COLO829 (cell line): Measurements from ENCODE around the gene GSTO1.

Experiments
- DNase-seq: peaks from one replicate; pipeline ENCODE4 v3.0.0; 2012; ENCODE audit warnings: low spot score

GSTO1 gene

DNA sequence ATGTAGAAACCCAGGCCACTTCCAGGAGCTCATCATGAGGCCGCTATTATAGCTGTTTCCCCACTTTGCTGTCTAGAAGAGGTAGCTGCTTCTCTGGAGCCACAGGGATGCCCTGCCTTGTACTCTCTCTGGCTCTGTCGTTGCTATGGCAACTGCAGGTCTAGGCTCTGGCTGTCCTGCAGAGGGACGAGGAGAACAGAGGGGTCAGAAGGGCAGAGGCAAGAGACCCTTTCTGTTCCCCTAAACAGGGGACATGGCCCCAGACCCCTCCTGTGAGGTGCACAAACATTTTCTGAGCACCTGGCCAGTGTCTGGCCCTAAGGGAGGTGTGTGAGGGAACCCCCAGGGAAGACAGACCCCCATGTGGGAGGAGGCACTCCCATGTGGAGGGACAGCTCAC is 52.2 kb downstream of the GSTO1 start:
- no peak for DNase-seq

DNA sequence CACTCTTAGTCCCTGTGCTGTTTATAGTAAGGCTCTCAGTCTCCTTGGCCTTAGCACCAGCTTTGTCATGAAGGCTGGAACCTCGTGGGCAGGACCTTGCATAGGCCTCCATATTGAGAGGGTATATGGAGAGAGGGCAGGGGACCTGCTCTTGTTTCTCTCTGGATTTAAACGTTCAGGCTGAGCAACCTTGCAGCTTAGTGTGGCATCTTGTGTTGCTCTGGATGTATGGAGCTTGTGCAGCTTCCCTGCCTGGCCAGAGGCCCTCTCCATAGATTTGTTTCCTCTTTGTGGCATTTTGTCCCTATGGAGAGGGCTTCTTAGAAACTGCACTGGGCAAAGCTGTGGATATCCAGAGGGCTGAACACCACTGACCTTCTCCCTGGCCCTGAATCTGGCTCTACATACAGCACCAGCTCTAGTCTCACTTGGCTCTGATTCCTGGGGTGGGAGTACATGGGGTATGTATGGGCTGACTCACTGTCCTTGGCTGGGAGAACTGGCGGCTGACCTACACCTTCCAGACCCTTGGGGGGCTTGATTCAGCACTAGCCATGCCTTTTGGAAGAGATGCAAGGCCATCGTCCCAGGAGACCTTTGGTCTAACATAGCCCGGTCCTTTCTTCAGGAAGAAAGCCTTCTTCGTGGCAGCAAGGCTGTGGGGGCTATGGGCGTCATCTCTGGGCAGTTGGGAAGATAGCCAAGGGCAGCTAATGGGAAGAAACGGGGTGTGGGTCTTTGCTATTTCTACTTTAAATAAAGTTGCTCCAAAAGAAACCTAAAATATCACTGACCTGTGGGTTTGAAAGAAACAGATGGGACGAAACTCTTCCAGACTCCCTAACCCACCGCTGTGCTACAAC is 53.1 kb downstream of the GSTO1 start:
- DNase-seq, result no peak

DNA sequence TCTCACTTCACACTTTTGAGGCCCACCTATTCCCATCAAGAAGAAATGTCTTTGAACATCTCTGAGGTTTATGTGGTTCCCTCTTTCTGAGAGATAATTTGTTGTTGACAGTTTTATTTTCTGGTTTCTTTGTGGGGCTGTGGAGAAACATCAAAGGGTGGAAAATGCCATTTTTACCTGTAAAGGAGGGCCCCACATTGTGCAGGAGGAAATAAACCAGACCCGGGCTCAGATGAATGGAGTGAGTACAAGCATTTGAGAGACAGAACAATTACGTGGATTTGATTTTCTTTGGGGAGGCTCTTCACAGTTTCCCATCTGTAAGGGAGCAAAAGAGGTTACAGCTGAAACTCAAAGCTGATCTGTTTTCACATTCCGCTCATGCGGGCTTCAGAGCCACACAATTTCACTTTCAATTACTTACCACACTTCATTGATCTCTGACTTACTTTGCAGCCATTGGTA is 53.8 kb downstream of the GSTO1 start:
- no peak for DNase-seq

DNA sequence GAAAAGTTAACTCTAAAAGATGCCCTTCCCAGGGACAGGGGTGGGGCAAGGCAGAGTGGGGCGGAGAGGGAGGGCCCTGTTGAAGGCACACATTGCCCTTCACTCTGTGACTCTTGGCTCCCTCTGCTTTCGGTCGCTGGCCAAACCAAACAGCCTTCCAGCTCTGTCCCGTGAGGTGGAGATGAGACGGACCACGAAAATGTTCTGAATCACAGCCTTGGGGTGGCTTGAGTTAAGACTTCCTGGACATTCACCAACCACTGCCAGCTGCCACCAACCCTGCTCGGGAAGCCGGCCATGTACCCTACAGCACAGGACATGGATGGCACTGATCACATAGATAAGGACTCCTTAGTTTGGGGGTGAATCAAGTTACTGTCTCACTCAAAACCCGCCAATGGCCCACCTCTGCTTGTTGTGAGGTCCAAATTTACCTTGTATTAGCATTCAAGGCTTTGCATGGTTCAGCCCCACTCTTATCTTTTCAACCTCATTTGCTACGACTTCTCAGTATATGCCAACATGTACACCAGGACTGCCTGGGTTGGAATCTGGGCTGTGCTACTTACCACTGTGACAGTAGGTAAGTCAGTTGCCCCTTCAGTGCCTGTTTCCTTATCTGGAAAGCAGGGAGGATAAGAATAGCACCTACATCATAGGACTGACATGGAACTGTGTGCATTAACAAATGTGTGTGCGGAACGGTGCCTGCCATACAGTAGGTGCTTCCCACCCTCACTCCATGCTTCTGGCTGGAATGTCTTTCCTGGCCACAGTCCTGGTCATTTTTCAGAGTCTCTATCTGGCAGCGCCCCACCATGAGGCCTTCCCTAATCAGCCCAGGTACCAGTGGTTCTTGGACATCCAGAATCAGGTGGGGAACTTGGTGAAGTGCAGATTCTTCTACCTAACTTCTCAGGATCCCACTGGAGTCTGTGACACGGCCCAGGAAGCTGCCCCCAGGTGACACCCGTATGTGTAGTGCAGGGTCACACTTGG is 55.6 kb downstream of the GSTO1 start:
- no peak for DNase-seq

DNA sequence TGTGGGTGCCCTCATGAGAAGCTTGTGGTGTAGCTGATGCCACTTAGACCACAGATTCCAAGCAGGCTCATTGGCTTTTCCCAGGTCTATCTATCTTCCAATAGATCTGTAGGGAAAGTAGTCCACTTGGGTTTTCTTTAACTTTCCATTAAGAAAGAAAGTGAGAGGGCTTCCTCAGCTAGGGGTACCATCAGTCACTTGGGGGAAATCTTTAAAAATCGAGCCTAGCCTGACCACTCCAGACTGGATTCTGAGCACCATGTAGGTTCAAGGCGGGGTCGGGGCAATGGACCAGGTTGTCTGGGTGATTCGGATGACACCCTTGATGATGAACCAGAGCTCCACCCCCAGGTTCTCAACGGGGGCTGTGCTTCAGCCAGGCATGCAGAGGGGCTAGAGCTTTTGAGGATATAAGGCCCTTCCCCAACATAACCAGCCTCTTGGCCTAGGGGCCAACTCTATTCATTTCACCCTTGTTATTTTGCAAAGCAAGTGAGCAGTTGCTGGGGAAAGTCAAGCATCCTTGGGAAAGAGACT is 56.6 kb downstream of the GSTO1 start:
- DNase-seq, result no peak

DNA sequence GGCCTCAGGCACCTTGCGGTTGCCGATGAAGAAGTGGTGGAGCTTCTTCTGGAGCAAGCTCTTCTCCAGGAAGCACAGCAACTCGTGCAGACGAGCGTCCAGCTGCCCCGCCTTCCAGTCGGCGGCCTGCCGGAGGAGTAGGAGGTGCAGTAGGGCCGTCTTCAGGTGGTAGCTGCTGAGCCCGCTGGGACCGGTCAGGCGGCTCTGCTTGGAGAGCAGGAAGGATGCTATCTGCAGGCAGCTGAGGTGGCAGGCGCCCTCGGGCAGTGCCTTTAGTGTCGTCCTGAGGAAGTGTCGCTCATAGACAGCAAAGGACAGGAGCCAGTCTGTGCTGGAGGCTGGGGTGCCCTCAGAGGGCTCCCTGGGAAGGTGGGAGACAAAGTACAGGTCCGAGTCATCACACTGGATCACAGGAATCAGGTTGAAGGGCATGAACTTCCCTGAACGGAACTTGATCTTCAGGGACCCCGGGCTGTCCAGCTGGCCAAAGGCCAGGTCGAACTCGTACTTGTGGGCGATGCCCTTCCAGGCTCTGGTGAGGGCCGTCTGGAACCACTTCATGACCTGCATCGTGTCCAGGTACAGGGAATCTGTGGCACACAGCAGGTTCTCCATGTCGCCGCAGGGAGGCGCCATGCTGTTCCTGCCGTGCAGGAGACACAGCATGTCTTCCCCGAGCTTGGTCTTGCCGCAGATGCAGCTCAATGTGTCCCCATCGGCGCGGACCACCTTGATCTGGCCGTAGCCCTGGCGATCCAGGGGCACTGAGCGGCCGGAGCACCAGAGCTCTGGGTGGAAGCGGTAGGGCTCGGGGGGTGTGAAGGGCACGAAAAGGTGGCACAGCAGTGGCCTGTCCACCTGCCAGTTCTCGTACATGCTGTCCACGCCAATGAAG is 60.1 kb downstream of the GSTO1 start:
- no peak for DNase-seq

DNA sequence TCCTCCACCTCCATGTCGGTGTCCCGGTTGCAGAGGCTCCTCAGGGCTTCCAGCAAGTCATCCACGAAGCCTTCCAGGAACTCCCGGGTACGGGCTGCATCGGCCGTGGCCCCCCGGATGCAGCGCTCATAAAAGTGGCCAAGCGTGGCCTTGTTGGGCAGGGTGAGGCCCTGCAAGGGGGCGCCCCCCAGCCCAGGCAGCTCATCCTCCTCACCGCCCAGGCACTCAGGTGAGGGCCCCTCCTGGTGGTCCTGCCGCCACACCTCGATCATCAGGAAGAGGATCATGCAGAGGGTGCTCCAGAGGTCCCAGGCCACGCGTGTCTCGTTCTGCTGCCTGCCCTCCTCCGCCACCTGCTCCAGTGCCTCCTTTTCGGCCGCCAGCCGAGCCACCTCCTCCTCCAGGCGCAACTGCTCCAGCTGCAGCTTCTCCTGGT is 60.8 kb downstream of the GSTO1 start:
- no peak for DNase-seq

DNA sequence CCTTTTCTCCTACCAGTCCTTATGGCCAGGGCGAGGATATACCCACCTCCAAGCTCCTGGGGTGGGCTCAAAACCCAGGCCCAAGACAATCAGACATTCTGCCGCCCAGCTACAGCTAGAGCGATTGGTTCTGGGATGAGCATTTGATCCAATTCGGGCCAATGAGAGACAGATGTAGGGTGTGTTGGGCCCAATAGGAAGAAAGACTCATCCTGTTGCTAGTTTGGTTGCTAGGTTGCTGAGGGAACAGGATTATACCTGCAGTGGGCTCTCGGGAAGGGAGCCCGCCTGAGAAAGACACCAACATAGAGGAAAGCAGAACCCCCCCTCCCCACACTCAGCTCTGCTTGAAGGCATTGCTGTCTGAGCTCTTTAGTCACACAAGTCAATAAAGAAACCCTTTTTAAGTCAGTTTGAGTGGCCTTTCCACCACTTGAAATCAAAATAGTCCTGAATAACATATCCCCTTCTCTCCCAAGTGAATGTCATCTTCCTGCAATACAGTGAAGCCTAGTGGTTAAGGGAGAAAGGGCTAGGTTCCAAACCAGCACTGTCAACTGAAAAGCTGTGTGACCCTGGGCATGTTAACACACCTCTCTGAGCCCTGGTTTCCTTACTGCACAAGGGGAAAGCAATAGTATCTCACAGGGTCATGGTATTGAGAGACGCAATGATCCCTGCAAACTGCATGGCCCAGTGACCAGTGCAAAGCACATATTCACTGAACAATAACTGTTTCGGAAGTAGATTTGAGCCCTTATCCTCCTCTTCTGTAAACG is 61.8 kb downstream of the GSTO1 start:
- no peak for DNase-seq
